Nephron (organoid): ENCODE results near the gene ZNF454.
A peak's percentile ranks its signal among the peaks of the same experiment; 100 is the strongest.

Source experiments
- H3K27ac Mint-ChIP-seq, 3 experiments: 2 replicates each; pipeline ENCODE4 v1.8.0; 2020; ENCODE audit warnings: mixed read lengths in 3 of 3, mild to moderate bottlenecking in 2 of 3, moderate library complexity in 1 of 3
- H3K27me3 Mint-ChIP-seq: 2 replicates; pipeline ENCODE4 v1.8.0; 2021; ENCODE audit warnings: low read depth, mild to moderate bottlenecking, moderate library complexity, mixed read lengths
- H3K36me3 Mint-ChIP-seq: 2 replicates; pipeline ENCODE4 v1.8.0; 2020; ENCODE audit warnings: low read depth, mixed read lengths
- H3K4me1 Mint-ChIP-seq: 2 replicates; pipeline ENCODE4 v1.8.0; 2020; ENCODE audit warnings: mixed read lengths
- H3K4me3 Mint-ChIP-seq, 3 experiments: 2 replicates each; pipeline ENCODE4 v1.8.0; 2020; ENCODE audit warnings: mild to moderate bottlenecking in 3 of 3, mixed read lengths in 3 of 3, moderate library complexity in 2 of 3
- H3K9me3 Mint-ChIP-seq: 2 replicates; pipeline ENCODE4 v1.8.0; 2020; ENCODE audit warnings: mixed read lengths
- TF ChIP-seq, protein P1 (sequence below), 3 experiments: fragments of 200-600 bp; sonication (generic); IDR thresholded peaks; one replicate each; pipeline ENCODE4 v1.5.0; 2021; ENCODE audit warnings: antibody characterized with exemption in 3 of 3; ENCODE audit not compliant: unreplicated experiment in 3 of 3

ZNF454 gene

DNA sequence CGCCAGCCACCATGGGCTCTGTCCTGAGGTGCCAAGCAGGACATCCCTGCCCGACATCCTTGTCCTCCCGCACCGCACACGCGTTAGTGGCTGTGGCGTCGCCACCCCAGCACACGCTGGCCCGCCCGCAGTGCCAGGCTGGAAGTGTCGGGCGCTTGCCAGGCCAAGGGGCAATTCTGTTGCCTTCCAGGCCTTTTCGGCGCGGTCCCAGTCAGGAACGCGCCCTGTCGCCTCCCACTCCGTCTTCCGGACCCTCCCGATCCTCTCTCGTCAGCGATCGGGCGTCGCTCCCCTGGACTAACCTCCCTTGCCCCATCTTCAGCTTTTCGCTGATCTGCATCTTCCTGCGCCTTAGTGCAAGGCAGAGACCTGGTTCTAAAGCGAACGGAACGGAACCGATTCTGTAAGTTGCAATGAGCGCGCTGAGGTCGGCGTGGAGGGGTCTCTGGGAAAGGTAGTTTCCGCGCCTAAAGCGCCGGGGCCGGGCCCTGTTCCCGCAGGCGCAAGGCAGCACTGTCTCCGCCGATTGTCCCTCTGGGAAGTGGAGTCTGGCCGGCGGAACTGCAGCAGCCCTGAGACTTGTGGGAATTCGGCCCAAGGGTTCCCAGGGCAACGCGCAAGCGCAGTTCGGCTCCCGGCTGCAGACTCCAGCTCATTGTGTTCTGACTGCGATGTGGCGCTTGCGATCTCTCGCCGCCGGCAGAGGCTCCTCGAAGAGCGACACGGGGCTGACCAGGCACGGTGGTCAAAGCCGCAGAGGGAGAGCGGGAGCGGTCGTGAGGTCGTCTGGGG lies at the start of gene ZNF454:
ZNF454 (plus strand) TSS at position 630 of the 792 bp plus-strand sequence. CDS start 1,594 bp downstream, outside the sequence.
- Mint-ChIP-seq H3K27ac (peak within 1 kb of the TSS in 1 of 3 experiments; percentile 83), H3K36me3 (peaks cover 48% of the 10 kb centered on the region), H3K9me3 (peaks cover 83% of the 10 kb centered on the region), H3K27me3 (no peaks in the 10 kb centered on the region), H3K4me1 (no peaks in the 10 kb centered on the region), H3K4me3 (peak within 1 kb of the TSS; percentile 81 to 89 (median 87))
- TF ChIP-seq, protein P1, sequence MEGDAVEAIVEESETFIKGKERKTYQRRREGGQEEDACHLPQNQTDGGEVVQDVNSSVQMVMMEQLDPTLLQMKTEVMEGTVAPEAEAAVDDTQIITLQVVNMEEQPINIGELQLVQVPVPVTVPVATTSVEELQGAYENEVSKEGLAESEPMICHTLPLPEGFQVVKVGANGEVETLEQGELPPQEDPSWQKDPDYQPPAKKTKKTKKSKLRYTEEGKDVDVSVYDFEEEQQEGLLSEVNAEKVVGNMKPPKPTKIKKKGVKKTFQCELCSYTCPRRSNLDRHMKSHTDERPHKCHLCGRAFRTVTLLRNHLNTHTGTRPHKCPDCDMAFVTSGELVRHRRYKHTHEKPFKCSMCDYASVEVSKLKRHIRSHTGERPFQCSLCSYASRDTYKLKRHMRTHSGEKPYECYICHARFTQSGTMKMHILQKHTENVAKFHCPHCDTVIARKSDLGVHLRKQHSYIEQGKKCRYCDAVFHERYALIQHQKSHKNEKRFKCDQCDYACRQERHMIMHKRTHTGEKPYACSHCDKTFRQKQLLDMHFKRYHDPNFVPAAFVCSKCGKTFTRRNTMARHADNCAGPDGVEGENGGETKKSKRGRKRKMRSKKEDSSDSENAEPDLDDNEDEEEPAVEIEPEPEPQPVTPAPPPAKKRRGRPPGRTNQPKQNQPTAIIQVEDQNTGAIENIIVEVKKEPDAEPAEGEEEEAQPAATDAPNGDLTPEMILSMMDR (IDR thresholded peaks at IDR 0.05; ENCODE audit: unreplicated experiment in 3 of 3): no peak

GRCh38 chr5:178895615-178896571 lies 45.1 kb upstream of the ZNF454 start, which contains the start of gene ZFP2:
Gene ZFP2 (plus strand): TSS chr5:178895913. CDS start chr5:178931314, 35,401 bp downstream.
- TF ChIP-seq, protein P1 (IDR thresholded peaks at IDR 0.05; ENCODE audit: unreplicated experiment in 3 of 3): no peak
- H3K36me3 Mint-ChIP-seq: peaks cover 47% of the 10 kb centered on the region
- H3K27ac Mint-ChIP-seq: peak within 1 kb of the TSS; percentile 93 to 96 (median 95)
- H3K27me3 Mint-ChIP-seq: no peaks in the 10 kb centered on the region
- H3K4me3 Mint-ChIP-seq: peak within 1 kb of the TSS; percentile 94 to 98 (median 98)
- H3K4me1 Mint-ChIP-seq: peaks cover 6% of the 10 kb centered on the region
- H3K9me3 Mint-ChIP-seq: peaks cover 18% of the 10 kb centered on the region

DNA sequence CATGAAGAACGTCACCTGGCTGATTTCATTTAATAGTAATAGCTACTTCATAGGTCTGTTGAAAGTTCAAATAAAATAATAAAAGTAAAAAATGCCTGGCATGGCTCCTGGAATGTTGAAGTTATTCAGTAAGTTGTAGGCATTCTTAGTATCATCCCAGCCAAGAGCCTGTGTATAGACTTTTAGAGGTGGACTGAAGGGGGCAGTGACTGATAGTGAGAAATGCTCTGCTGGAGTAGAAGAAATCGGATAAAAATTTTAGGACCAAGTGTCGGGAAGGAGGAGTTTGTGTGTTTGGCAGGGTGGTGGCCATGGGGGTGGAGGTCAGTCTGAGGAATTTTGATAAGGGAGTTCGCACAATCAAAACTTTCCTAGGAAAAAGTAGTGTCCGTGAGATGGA lies 41.7 kb upstream of the ZNF454 start:
- no peak overlapping the region for H3K27ac Mint-ChIP-seq
- H3K27me3 Mint-ChIP-seq: no peaks in the 10 kb centered on the region
- H3K36me3 Mint-ChIP-seq: peaks cover 55% of the 10 kb centered on the region
- peaks cover 6% of the 10 kb centered on the region for H3K4me1 Mint-ChIP-seq
- peaks cover 40% of the 10 kb centered on the region for H3K9me3 Mint-ChIP-seq
- TF ChIP-seq, protein P1 (IDR thresholded peaks at IDR 0.05; ENCODE audit: unreplicated experiment in 3 of 3): no peak
- H3K4me3 Mint-ChIP-seq: no peak overlapping the region

DNA sequence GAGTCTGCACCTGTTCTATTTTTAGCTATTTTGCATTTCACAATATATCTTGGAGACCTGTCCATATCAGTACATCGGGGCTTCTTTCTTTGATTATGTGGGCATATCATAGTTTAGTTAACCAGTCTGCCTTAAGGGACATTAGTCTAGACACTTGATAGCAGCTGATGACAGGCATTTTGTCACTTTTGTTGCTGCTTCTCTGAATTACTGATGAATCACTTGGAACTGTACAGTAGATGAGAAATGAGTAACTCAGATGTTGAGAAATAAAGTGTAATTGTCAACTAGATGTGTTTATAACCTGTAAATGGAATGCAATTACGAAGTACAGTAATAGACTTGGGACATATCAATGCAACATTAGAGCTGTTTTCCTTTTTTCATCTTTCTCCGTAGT lies 38.1 kb upstream of the ZNF454 start:
- no peaks in the 10 kb centered on the region for H3K27me3 Mint-ChIP-seq
- H3K4me3 Mint-ChIP-seq: no peak overlapping the region
- TF ChIP-seq, protein P1 (IDR thresholded peaks at IDR 0.05; ENCODE audit: unreplicated experiment in 3 of 3): no peak
- peaks cover 54% of the 10 kb centered on the region for H3K9me3 Mint-ChIP-seq
- no peak overlapping the region for H3K27ac Mint-ChIP-seq
- H3K36me3 Mint-ChIP-seq: peaks cover 74% of the 10 kb centered on the region
- no peaks in the 10 kb centered on the region for H3K4me1 Mint-ChIP-seq

DNA sequence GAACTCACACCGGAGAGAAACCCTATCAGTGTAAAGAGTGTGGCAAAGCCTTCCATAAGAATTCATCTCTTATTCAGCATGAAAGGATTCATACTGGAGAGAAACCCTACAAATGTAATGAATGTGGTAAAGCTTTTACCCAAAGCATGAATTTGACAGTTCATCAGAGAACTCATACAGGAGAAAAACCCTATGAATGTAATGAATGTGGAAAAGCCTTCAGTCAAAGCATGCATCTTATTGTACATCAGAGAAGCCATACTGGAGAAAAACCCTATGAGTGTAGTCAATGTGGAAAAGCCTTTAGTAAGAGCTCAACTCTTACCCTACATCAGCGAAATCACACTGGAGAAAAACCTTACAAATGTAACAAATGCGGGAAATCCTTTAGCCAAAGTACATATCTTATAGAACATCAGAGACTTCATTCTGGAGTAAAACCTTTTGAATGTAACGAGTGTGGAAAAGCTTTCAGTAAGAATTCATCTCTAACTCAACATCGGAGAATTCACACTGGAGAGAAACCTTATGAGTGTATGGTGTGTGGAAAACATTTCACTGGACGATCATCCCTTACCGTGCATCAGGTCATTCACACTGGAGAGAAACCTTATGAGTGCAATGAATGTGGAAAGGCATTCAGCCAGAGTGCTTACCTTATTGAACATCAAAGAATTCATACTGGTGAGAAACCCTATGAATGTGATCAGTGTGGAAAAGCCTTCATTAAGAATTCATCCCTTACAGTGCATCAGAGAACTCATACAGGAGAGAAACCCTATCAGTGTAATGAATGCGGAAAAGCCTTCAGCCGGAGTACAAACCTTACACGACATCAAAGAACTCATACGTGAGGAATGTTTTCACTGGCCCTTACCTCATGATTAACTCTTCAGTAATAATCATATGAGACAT lies 8.9 kb upstream of the ZNF454 start:
- H3K9me3 Mint-ChIP-seq: peaks cover 94% of the 10 kb centered on the region
- TF ChIP-seq, protein P1 (IDR thresholded peaks at IDR 0.05; ENCODE audit: unreplicated experiment in 3 of 3): no peak
- no peaks in the 10 kb centered on the region for H3K4me1 Mint-ChIP-seq
- peaks cover 92% of the 10 kb centered on the region for H3K36me3 Mint-ChIP-seq
- H3K27ac Mint-ChIP-seq: no peak overlapping the region
- H3K4me3 Mint-ChIP-seq: no peak overlapping the region
- no peaks in the 10 kb centered on the region for H3K27me3 Mint-ChIP-seq
